Ovary (tissue), 3 donors: ENCODE results near the gene CFAP299.

ENCODE experiments used
- CTCF ChIP-seq, 3 donors: fragments of 450-650 bp in 2 of 3; fragments of 200-600 bp in 1 of 3; IDR thresholded peaks; one replicate each; pipeline versions ENCODE4 v1.5.1 to v1.8.0; 2016 to 2022; ENCODE audit warnings: antibody characterized with exemption in 3 of 3, mild to moderate bottlenecking in 1 of 3
- EP300 ChIP-seq: sonication (generic); formaldehyde crosslinking; IDR thresholded peaks from one replicate; pipeline ENCODE4 v1.6.1; 2017; ENCODE audit warnings: antibody characterized with exemption
- donor health status: DM: no; HTN: no; CAD: no.

- no peak for TF ChIP-seq CTCF (IDR thresholded peaks at IDR 0.05)
- TF ChIP-seq EP300 = no peak
Measured at GRCh38 chr4:80948141-80948540, 612.6 kb downstream of the CFAP299 start.
